ES-I3 (cell line): Measurements from ENCODE around the gene ZNF521.

Source experiments
- H3K36me3 ChIP-seq: 2 replicates; pipeline ENCODE4 v1.6.1; 2013; ENCODE audit warnings: mild to moderate bottlenecking, low read length, control low read depth, moderate library complexity; ENCODE audit not compliant: insufficient read depth
- H3K4me1 ChIP-seq: 2 replicates; pipeline ENCODE4 v1.6.1; 2013; ENCODE audit warnings: mild to moderate bottlenecking, control low read depth, low read length; ENCODE audit not compliant: insufficient read depth
- H3K9ac ChIP-seq: 2 replicates; pipeline ENCODE4 v1.6.1; 2013; ENCODE audit warnings: low read depth, mild to moderate bottlenecking, low read length, moderate library complexity
- H3K9me3 ChIP-seq: 2 replicates; pipeline ENCODE4 v1.6.1; 2013; ENCODE audit warnings: mild to moderate bottlenecking, low read length, moderate library complexity; ENCODE audit not compliant: control insufficient read depth, insufficient read depth

The ZNF521 gene

GRCh38 chr18:25146512-25146910 lies 205.5 kb downstream of the ZNF521 start:
- no peak overlapping the region for H3K9ac ChIP-seq
- no peaks in the 10 kb centered on the region for H3K36me3 ChIP-seq
- H3K9me3 ChIP-seq: no peaks in the 10 kb centered on the region
- no peaks in the 10 kb centered on the region for H3K4me1 ChIP-seq

DNA sequence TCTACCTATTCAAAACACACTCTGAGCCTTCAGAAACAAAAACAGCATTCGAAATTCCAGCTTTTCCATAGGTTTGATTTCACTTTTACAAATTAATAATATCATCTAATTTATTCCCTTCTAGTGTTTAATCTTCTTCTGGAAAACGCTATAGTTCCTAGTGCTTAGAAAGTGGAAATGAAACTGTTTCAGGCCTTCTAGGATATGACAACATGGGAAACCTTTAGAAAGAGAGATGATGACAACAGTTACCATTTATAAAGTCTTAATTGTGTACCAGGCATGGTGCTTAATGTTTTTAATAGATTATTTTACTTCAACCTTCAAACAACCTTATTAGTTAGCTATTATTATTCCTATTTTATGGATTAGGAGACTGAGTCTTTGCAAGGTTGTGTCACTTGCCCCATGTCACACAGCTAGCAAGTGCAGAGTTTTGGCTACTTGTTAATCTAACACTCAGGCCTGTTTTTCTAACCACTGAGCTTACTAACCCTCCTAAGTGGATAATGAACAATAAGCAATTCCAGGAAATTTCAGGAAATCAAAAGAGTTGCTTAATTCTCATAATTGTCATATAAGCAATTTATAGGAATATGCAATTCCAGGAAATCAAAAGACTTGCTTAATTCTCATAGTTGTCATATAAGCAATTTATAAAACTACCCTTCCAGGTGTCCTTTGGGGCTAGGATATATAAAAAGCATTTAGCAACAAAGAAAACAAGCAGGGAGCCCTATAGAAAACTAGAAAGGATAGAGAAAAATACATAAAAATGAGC lies 206.0 kb downstream of the ZNF521 start:
- Histone ChIP-seq H3K9ac (no peak overlapping the region), H3K4me1 (no peaks in the 10 kb centered on the region), H3K9me3 (no peaks in the 10 kb centered on the region), H3K36me3 (no peaks in the 10 kb centered on the region)

DNA sequence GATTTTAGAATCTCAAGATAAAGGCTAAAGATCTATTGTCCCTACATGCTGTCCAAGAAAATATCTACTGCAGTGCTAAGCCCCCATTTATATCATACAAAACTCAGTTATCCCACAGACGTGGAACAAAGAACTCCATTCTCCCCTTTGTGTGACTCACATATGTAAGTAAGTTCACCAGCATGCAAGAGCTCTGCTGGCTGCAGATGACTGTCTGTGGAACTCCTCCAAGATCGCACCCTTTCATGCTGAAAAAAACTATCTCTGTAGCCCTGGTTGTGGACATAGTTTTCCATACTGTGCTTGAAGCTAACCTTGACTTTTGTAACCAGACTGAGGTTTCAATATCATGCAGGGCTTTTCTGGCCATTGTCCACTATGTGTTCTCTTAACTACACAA lies 207.1 kb downstream of the ZNF521 start:
- H3K9me3 ChIP-seq: no peaks in the 10 kb centered on the region
- H3K4me1 ChIP-seq: no peaks in the 10 kb centered on the region
- H3K36me3 ChIP-seq: no peaks in the 10 kb centered on the region
- no peak overlapping the region for H3K9ac ChIP-seq

GRCh38 chr18:25141886-25142285 lies 210.1 kb downstream of the ZNF521 start:
- Histone ChIP-seq H3K9ac (no peak overlapping the region), H3K36me3 (no peaks in the 10 kb centered on the region), H3K4me1 (no peaks in the 10 kb centered on the region), H3K9me3 (no peaks in the 10 kb centered on the region)

GRCh38 chr18:25141399-25141798 lies 210.6 kb downstream of the ZNF521 start:
- Histone ChIP-seq H3K36me3 (no peaks in the 10 kb centered on the region), H3K4me1 (no peaks in the 10 kb centered on the region), H3K9me3 (no peaks in the 10 kb centered on the region), H3K9ac (no peak overlapping the region)

GRCh38 chr18:25140962-25141308 lies 211.0 kb downstream of the ZNF521 start:
- H3K4me1 ChIP-seq: no peaks in the 10 kb centered on the region

DNA sequence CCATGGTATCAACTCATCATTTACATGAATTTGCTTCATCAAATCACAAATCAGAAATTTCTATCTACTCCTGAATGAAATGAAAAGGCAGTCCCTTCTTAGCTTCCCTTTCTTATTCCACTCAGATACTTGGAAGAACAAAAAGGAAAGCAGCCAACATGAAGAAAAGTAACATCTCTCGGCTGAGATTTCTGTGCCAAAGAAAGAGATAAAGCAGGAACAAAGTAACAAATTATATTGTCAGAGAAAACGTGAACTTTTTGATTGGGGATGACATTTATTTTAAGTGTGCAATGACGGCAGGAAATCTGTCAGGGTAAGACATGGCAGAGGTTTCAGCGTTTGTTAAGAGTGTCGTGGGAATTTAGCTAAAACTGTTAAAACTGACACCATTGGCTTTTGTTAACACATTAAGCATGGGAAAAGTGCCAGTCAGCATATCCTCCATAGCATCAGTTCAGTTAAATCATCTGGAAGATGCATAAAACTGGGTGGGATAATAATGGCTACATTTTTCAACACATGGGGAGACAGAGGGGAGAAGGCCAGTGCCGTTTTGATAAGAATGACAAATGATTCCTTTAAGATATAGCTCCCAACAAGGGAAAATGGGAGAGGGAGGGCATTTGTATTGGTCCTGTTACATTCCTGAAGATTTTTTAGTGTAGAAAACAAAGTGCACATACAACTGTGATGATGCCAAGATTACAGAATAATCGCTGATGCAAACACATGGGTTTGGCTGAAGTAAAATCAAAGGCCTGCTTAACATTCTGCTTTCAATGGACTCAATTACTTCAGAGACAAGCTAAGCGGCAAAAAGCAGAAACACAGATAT lies 211.6 kb downstream of the ZNF521 start:
- H3K36me3 ChIP-seq: no peaks in the 10 kb centered on the region
- H3K9me3 ChIP-seq: no peaks in the 10 kb centered on the region

More at GRCh38 chr18:25140962-25141308, 211.0 kb downstream of the ZNF521 start:
- no peak overlapping the region for H3K9ac ChIP-seq
- no peaks in the 10 kb centered on the region for H3K36me3 ChIP-seq
- H3K9me3 ChIP-seq: no peaks in the 10 kb centered on the region

DNA sequence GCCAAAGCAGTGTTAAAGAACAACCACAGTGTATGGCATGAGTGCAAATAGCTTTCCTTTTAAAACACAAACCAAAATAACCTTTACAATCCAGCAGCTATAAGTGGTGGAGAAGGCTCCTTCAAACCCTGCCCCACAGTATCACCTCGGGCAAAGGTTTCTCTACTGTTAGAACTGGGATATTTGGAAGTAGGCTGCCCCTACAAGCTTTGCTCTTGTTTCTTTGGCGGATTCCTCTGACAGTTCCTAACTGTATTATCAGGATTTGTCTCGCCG lies 214.8 kb downstream of the ZNF521 start:
- H3K9me3 ChIP-seq: no peaks in the 10 kb centered on the region
- H3K36me3 ChIP-seq: no peaks in the 10 kb centered on the region
- H3K4me1 ChIP-seq: peaks cover 9% of the 10 kb centered on the region; the same call in 1 of the 2 replicates
- H3K9ac ChIP-seq: no peak overlapping the region

More for the DNA sequence above, 211.6 kb downstream of the ZNF521 start:
- no peak overlapping the region for H3K9ac ChIP-seq
- H3K4me1 ChIP-seq: no peaks in the 10 kb centered on the region

DNA sequence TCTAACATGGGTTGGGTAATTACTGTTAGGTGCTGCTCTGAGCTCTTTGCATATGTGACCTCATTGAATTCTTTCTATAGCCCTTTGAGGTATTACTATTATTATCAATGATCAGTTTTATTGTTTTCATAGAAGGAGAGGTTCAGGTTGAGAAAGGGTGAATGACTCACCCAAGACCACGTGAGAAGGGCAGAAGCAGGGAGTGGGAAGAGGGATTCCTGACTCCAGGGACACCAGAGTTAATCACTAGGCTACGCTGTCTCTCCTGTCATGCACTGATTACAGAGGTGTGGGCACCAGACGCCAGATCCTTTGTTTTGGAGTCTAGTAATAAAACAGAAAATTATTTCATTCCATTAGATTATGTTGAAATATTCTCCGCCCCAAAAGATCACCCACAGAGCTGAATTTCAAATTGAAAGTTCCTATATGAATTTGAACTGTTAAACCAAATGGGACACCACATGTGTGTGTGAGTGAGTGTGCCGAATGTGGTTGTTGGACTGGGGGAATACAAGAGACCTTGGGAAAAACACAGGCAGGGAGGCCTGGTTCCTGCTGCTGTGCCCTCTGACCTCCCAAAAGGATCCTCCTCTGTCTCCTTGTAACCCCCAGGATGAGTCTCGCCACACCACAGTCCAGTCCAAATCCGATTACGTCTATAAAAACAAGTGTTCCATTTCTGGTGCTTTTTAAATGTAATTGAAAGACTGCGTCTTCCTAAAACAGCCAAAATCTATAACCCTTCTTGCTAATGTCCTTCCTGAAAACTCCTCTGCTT lies 215.4 kb downstream of the ZNF521 start:
- H3K9ac ChIP-seq: no peak overlapping the region
- no peaks in the 10 kb centered on the region for H3K9me3 ChIP-seq
- H3K36me3 ChIP-seq: no peaks in the 10 kb centered on the region
- H3K4me1 ChIP-seq: peaks cover 9% of the 10 kb centered on the region; the same call in 1 of the 2 replicates

- H3K36me3 ChIP-seq: no peaks in the 10 kb centered on the region
- peaks cover 9% of the 10 kb centered on the region; the same call in 1 of the 2 replicates for H3K4me1 ChIP-seq
- H3K9ac ChIP-seq: no peak overlapping the region
- H3K9me3 ChIP-seq: no peaks in the 10 kb centered on the region
Measured at GRCh38 chr18:25134861-25135260, 217.1 kb downstream of the ZNF521 start.

- H3K9ac ChIP-seq: no peak overlapping the region
- H3K4me1 ChIP-seq: peaks cover 9% of the 10 kb centered on the region; the same call in 1 of the 2 replicates
- no peaks in the 10 kb centered on the region for H3K36me3 ChIP-seq
- H3K9me3 ChIP-seq: no peaks in the 10 kb centered on the region
Measured at GRCh38 chr18:25133879-25134278, 218.1 kb downstream of the ZNF521 start.

- Histone ChIP-seq H3K36me3 (no peaks in the 10 kb centered on the region), H3K4me1 (peaks cover 9% of the 10 kb centered on the region; the same call in 1 of the 2 replicates), H3K9me3 (no peaks in the 10 kb centered on the region)
Measured at GRCh38 chr18:25132786-25133496, 219.0 kb downstream of the ZNF521 start.

DNA sequence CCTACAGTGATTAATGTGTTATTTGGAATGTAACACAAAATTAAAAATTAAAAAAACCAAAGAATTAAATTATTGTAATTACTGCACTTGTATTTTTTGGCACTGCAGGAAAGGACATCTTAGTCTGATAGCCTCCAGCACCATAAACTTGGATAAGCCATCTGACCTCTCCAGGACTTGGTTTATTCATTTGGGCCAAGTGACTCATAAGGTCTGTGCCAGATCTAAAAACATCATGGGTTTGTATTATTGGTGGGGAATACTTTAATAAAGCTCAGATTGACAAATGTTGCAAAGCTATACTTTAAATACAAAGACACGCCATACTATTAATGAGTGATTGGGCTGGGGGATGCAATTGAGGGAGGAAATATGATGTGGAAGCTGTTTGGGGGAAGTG lies 225.2 kb downstream of the ZNF521 start:
- H3K9me3 ChIP-seq: no peaks in the 10 kb centered on the region
- no peak overlapping the region for H3K9ac ChIP-seq
- no peaks in the 10 kb centered on the region for H3K36me3 ChIP-seq
- no peaks in the 10 kb centered on the region for H3K4me1 ChIP-seq

More at GRCh38 chr18:25132786-25133496, 219.0 kb downstream of the ZNF521 start:
- H3K9ac ChIP-seq: no peak overlapping the region

GRCh38 chr18:25125680-25126079 lies 226.3 kb downstream of the ZNF521 start:
- Histone ChIP-seq H3K36me3 (no peaks in the 10 kb centered on the region), H3K9me3 (no peaks in the 10 kb centered on the region), H3K4me1 (no peaks in the 10 kb centered on the region), H3K9ac (no peak overlapping the region)
